ENCODE data around the gene AP1M2. TPM values are rescaled to one million over a fixed set of nuclear protein-coding genes. Genes with fewer than 3 reads are reported as not detected.
A peak's percentile ranks its signal among the peaks of the same experiment; 100 is the strongest.

Gene AP1M2
- total RNA-seq, 1 donor from 2014 or later: 29.0 TPM

DNA sequence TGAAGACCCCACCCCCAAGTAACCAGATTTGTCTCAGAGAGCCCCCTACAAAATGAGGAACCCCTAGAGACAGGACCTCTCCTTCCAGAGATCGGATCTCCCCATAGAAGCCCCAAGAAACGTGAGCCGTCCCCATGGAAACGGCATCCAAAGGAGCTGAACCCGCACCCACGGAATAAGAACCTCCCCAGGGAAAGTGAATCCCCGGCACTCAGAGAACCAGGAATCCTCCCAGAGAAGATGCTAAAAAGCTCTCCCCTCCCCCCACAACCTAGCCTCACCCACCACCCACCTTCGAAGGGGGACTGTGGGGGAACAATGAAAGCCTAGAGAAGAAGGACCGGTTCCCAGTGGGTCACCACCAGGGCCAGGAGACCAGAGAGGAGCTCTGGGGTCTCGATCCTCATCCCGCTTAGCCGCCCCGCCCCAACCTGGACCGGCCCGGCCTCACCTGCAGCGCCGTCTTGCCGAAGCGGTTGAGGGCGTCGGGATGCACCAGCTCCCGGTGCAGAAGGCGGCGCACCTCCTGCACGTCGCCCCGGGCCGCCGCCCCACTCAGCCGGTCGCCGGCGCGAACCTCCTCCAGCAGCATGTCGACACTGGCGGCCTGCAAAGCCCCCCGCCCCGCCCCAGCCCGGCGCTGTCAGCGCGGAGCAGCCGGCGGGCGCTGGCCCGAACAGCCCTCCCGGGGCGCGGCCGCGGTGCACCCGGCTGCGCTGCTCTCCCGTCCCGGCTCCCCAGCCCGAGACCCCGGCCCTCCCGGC lies 18.9 kb downstream of the AP1M2 start:
- TF ChIP-seq, protein P1, sequence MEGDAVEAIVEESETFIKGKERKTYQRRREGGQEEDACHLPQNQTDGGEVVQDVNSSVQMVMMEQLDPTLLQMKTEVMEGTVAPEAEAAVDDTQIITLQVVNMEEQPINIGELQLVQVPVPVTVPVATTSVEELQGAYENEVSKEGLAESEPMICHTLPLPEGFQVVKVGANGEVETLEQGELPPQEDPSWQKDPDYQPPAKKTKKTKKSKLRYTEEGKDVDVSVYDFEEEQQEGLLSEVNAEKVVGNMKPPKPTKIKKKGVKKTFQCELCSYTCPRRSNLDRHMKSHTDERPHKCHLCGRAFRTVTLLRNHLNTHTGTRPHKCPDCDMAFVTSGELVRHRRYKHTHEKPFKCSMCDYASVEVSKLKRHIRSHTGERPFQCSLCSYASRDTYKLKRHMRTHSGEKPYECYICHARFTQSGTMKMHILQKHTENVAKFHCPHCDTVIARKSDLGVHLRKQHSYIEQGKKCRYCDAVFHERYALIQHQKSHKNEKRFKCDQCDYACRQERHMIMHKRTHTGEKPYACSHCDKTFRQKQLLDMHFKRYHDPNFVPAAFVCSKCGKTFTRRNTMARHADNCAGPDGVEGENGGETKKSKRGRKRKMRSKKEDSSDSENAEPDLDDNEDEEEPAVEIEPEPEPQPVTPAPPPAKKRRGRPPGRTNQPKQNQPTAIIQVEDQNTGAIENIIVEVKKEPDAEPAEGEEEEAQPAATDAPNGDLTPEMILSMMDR (IDR thresholded peaks at IDR 0.05): no peak
- TF ChIP-seq POLR2AphosphoS5 (IDR thresholded peaks at IDR 0.05; ENCODE audit: insufficient read depth in 1 of 2, low read depth in 1 of 2) (no peak), POLR2A (IDR thresholded peaks at IDR 0.05) (no peak)
- peak overlapping the region; percentile 69 to 81 for H3K4me3 ChIP-seq
- H3K27me3 ChIP-seq: no peaks in the 10 kb centered on the region
- peaks cover 57% of the 10 kb centered on the region for H3K4me1 ChIP-seq
- H3K9me3 ChIP-seq: no peaks in the 10 kb centered on the region
- DNase-seq (ENCODE audit: extremely low spot score in 2 of 2): no peak
- peak overlapping the region; percentile 82 for H3K27ac ChIP-seq
- H3K36me3 ChIP-seq: peaks cover 0 to 3% of the 10 kb centered on the region in 2 donors
- intact Hi-C loops (cut with DNase I): loop anchor here (5.0 kb wide), 1 partner anchor 166 kb away; the partner anchor contains the start of gene CDC37

DNA sequence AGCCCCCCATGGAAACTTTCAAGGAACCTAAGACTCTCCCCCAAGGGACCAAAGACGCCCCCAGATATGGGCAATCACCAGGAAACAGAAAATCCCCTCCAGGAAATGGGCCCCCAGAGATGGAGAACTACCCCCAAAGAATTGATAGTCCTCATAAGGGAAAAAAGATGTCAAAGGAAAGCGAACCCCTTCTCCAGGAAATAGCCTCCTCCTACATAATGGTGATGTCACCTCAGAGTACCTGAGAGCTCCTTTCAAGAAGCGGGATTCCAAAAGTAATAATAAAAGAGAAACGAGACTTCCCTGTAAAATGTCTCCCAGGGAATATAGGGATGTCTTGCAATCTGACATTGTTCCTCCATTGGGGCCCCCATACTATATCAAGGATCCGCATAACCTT lies 19.5 kb downstream of the AP1M2 start:
- Histone ChIP-seq H3K27me3 (no peaks in the 10 kb centered on the region), H3K27ac (peak overlapping the region; percentile 82), H3K4me1 (peaks cover 57% of the 10 kb centered on the region), H3K9me3 (no peaks in the 10 kb centered on the region), H3K4me3 (peak overlapping the region; percentile 69 to 81), H3K36me3 (peaks cover 0 to 3% of the 10 kb centered on the region in 2 donors)
- TF ChIP-seq, protein P1 (IDR thresholded peaks at IDR 0.05): no peak
- TF ChIP-seq POLR2A (IDR thresholded peaks at IDR 0.05): no peak
- no peak for TF ChIP-seq POLR2AphosphoS5 (IDR thresholded peaks at IDR 0.05; ENCODE audit: insufficient read depth in 1 of 2, low read depth in 1 of 2)
- no peak for DNase-seq (ENCODE audit: extremely low spot score in 2 of 2)
- intact Hi-C loops (cut with DNase I): loop anchor here (5.0 kb wide), 1 partner anchor 165 kb away; the partner anchor contains the start of gene CDC37

DNA sequence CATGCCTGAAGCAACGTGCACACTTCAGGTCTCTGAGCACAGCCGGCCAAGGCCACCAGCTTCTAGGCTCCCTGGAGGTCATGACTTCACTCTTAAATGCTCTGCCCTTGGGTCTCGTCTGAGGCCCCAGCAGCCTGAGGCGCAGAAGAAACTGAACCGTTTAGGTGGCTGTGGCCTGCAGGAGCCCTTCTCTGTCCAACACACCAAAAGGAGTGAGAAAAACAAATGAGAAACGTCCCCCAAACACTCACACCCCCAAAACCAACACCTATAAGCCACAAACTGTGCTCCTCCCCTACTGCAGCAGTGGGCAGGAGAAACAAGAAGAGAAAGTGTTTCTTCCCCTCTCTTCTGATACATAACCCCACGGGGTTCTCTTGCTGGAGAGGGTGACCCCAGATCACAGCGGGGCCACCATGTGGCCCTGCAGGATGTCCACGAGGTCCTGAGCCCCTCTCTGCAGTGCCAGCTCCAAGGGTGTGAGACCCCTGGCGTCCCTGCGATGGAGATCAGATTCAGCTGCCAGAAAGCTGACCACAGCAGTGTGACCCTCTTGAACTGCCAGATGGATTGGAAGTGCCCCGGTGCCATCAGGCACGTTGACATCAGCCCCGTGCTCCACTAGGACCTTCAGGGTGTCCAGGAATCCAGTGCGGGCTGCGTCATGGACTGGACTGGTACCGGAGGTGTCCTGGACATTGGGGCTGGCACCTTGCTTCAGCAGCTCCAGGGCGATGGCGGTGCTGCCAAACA lies 20.3 kb downstream of the AP1M2 start:
- H3K9me3 ChIP-seq: no peaks in the 10 kb centered on the region
- H3K36me3 ChIP-seq: peaks cover 0 to 3% of the 10 kb centered on the region in 2 donors
- peaks cover 50% of the 10 kb centered on the region for H3K4me1 ChIP-seq
- no peaks in the 10 kb centered on the region for H3K27me3 ChIP-seq
- DNase-seq (ENCODE audit: extremely low spot score in 2 of 2): no peak
- peak overlapping the region; percentile 82 for H3K27ac ChIP-seq
- no peak for TF ChIP-seq POLR2AphosphoS5 (IDR thresholded peaks at IDR 0.05; ENCODE audit: insufficient read depth in 1 of 2, low read depth in 1 of 2)
- peak overlapping the region; percentile 86 to 91 for H3K4me3 ChIP-seq
- intact Hi-C loops (cut with DNase I): loop anchor here (5.0 kb wide), 1 partner anchor 165 kb away; the partner anchor contains the start of gene CDC37

DNA sequence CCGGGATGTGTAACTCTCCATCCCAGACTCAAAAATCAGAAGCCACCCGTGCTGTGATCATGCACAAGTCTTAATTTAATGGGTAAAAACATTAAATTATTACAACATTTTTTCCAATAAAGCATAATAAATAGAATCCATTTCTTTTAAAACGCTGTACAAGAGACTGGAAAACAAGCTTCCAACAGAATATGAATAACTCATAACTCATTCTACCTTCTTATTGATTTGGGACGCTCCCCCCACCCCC lies 20.8 kb downstream of the AP1M2 start:
- Histone ChIP-seq H3K36me3 (peaks cover 0 to 3% of the 10 kb centered on the region in 2 donors), H3K27ac (peak overlapping the region; percentile 82), H3K27me3 (no peaks in the 10 kb centered on the region), H3K9me3 (no peaks in the 10 kb centered on the region), H3K4me1 (peaks cover 48% of the 10 kb centered on the region), H3K4me3 (peak overlapping the region; percentile 86 to 91)
- TF ChIP-seq, protein P1 (IDR thresholded peaks at IDR 0.05): no peak
- no peak for TF ChIP-seq POLR2A (IDR thresholded peaks at IDR 0.05)
- intact Hi-C loops (cut with DNase I): loop anchor here (5.0 kb wide), 1 partner anchor 164 kb away; the partner anchor contains the start of gene CDC37
- DNase-seq (ENCODE audit: extremely low spot score in 2 of 2): no peak

DNA sequence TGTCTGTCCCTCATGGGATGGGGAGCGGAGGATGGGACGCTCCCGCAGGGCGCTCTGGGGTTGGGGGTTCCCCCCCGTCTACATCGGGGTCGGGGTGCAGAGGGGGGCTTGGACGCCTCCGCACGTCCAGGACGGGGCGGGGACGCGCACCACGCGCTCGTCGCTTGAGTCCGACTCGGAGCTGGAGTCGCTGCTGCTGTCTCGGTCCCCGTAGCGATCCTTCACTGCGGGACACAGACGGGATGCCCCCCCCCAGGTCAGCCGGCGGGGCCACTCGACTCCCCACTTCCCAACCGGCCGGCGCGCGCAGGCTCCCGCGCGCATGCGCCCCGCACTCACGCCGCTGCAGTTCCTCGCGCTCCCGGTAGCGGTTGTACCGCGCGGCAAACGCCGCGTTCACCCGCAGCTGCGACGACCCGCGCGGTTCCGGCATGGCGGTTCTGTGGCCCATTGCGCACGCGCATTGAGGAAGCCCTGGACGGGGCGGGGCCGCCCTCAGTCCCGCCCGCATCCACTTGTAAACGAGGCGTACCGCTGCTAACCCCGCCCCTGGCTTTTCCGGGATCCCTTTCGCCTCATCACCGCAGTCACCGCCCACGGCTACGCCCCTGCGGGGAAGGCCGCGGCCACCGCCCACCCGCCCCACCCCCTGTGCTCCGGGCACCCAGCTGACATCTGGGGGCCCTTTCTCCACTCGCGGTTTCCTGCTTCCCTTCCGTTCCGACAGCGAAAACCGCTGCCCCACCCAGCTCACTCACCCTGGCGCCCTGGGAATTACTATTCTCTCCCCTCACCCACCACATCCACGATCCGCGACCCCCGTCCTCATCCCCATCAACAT lies 21.3 kb downstream of the AP1M2 start, which contains the start of gene KRI1:
Gene KRI1, minus strand, starts transcription at position 444 of the 841 bp plus-strand sequence. Its CDS starts 11 bp downstream, at position 433.
- no peaks in the 10 kb centered on the region for H3K27me3 ChIP-seq
- peak within 1 kb of the TSS; percentile 86 to 91 for H3K4me3 ChIP-seq
- intact Hi-C loops (cut with DNase I): loop anchor here (2.0 to 5.0 kb wide), 2 partner anchors 63 to 163 kb away; partner anchors contain the start of genes CDC37 and KEAP1
- TF ChIP-seq, protein P1 (IDR thresholded peaks at IDR 0.05): peak; percentile 12 to 27 (median 20)
- peak; percentile 89 to 91 for TF ChIP-seq POLR2AphosphoS5 (IDR thresholded peaks at IDR 0.05; ENCODE audit: insufficient read depth in 1 of 2, low read depth in 1 of 2)
- peak in 1 of 2 donors; percentile 95 for TF ChIP-seq POLR2A (IDR thresholded peaks at IDR 0.05)
- no peaks in the 10 kb centered on the region for H3K9me3 ChIP-seq
- peaks cover 0 to 5% of the 10 kb centered on the region in 2 donors for H3K36me3 ChIP-seq
- peak in 1 of 2 donors; percentile 98 for DNase-seq (ENCODE audit: extremely low spot score in 2 of 2)
- H3K4me1 ChIP-seq: peaks cover 48% of the 10 kb centered on the region
- H3K27ac ChIP-seq: peak within 1 kb of the TSS; percentile 82
